IMR-90 (cell line): ENCODE measurements around the gene ZBTB24. TPM values are rescaled to one million over a fixed set of nuclear protein-coding genes. Genes with fewer than 3 reads are reported as not detected.

Experiments used
- ATAC-seq: fragments of 200-7000 bp; cut with Tn5 transposase; 2 replicates; pipeline ENCODE4 v1.9.1; 2020; ENCODE audit warnings: low read depth, mild to moderate bottlenecking, moderate library complexity
- BruUV-seq: library from RNA; stranded (reverse); fragments of 400-500 nt; replicated peaks from 2 replicates; lab custom pipeline; 2021; lab: Mats Ljungman, UMichigan
- CTCF ChIA-PET: fragments of 300-600 bp; formaldehyde crosslinking; extraction: SDS; loops from one replicate; lab custom pipeline; 2021; ENCODE audit warnings: antibody characterized with exemption; lab: Yijun Ruan, JAX
- POLR2A ChIA-PET: fragments of 300-600 bp; sonication (Branson Sonifier 250); formaldehyde crosslinking; loops from one replicate; lab custom pipeline; 2022; ENCODE audit warnings: antibody characterized with exemption; ENCODE audit not compliant: unreplicated experiment; lab: Charles Lee
- DNase-seq: peaks from one replicate; pipeline ENCODE4 v3.0.0; 2013
- H2AFZ ChIP-seq: replicated peaks from 2 replicates; pipeline ENCODE3; 2013; ENCODE audit warnings: low read length, mild to moderate bottlenecking; ENCODE audit not compliant: poor library complexity
- H2AK5ac ChIP-seq: 2 replicates; pipeline ENCODE4 v1.6.1; 2013; ENCODE audit warnings: low read depth, low read length, inconsistent platforms
- H2AK9ac ChIP-seq: replicated peaks from 2 replicates; pipeline ENCODE3; 2013; ENCODE audit warnings: mild to moderate bottlenecking, low read depth, low read length, moderate library complexity; ENCODE audit not compliant: poor library complexity
- H2BK120ac ChIP-seq: 2 replicates; pipeline ENCODE4 v1.6.1; 2013; ENCODE audit warnings: low read depth, low read length, inconsistent platforms
- H2BK15ac ChIP-seq: 3 replicates; pipeline ENCODE4 v1.6.1; 2013; ENCODE audit warnings: low read depth, low read length, inconsistent platforms
- H2BK20ac ChIP-seq: 2 replicates; pipeline ENCODE4 v1.6.1; 2013; ENCODE audit warnings: low read depth, mild to moderate bottlenecking, inconsistent platforms, low read length, moderate library complexity
- H2BK5ac ChIP-seq: 2 replicates; pipeline ENCODE4 v1.6.1; 2013; ENCODE audit warnings: mild to moderate bottlenecking, low read depth, low read length, inconsistent platforms; ENCODE audit not compliant: poor library complexity, severe bottlenecking
- H3K14ac ChIP-seq: replicated peaks from 2 replicates; pipeline ENCODE4 v1.6.1; 2013; ENCODE audit warnings: low read depth, low read length, inconsistent platforms
- H3K18ac ChIP-seq: 2 replicates; pipeline ENCODE4 v1.6.1; 2013; ENCODE audit warnings: low read depth, low read length, control low read depth
- H3K23ac ChIP-seq: 2 replicates; pipeline ENCODE4 v1.6.1; 2013; ENCODE audit warnings: low read depth, low read length, inconsistent platforms
- H3K27ac ChIP-seq: 2 replicates; pipeline ENCODE4 v1.5.1; 2013; ENCODE audit warnings: mild to moderate bottlenecking, control low read depth, low read length; ENCODE audit not compliant: insufficient read depth
- H3K27me3 ChIP-seq: 2 replicates; pipeline ENCODE4 v1.6.1; 2013; ENCODE audit warnings: low read length; ENCODE audit not compliant: control insufficient read depth, insufficient read depth
- H3K36me3 ChIP-seq: 2 replicates; pipeline ENCODE4 v1.6.1; 2013; ENCODE audit warnings: low read length, mixed read lengths; ENCODE audit not compliant: control insufficient read depth, insufficient read depth
- H3K4ac ChIP-seq: 2 replicates; pipeline ENCODE4 v1.6.1; 2013; ENCODE audit warnings: low read depth, low read length, inconsistent platforms
- H3K4me1 ChIP-seq: 2 replicates; pipeline ENCODE4 v1.6.1; 2013; ENCODE audit warnings: low read length, mixed read lengths; ENCODE audit not compliant: control insufficient read depth, insufficient read depth
- H3K4me2 ChIP-seq: 2 replicates; pipeline ENCODE4 v1.6.1; 2013; ENCODE audit warnings: low read depth, mild to moderate bottlenecking, control low read depth, low read length, moderate library complexity
- H3K4me3 ChIP-seq: 2 replicates; pipeline ENCODE4 v1.5.1; 2013; ENCODE audit warnings: low read depth, mild to moderate bottlenecking, control low read depth, low read length, moderate library complexity; ENCODE audit not compliant: insufficient read depth
- H3K56ac ChIP-seq: 2 replicates; pipeline ENCODE4 v1.6.1; 2013; ENCODE audit warnings: low read length, inconsistent platforms; ENCODE audit not compliant: insufficient read depth; ENCODE audit errors: extremely low read depth
- H3K79me1 ChIP-seq, 2 experiments: 2 replicates each; pipeline ENCODE4 v1.6.1; 2013; ENCODE audit warnings: low read length in 2 of 2, inconsistent platforms in 1 of 2, low read depth in 1 of 2
- H3K9ac ChIP-seq: 2 replicates; pipeline ENCODE4 v1.6.1; 2013; ENCODE audit warnings: low read depth, low read length, control low read depth
- H3K9me1 ChIP-seq: 2 replicates; pipeline ENCODE4 v1.6.1; 2013; ENCODE audit warnings: low read length, inconsistent platforms; ENCODE audit not compliant: insufficient read depth
- H3K9me3 ChIP-seq: 2 replicates; pipeline ENCODE4 v1.6.1; 2013; ENCODE audit warnings: low read length; ENCODE audit not compliant: control insufficient read depth, insufficient read depth
- H4K20me1 ChIP-seq: 2 replicates; pipeline ENCODE4 v1.6.1; 2013; ENCODE audit warnings: low read length, inconsistent platforms; ENCODE audit not compliant: insufficient read depth
- H4K5ac ChIP-seq: 2 replicates; pipeline ENCODE4 v1.6.1; 2013; ENCODE audit warnings: mild to moderate bottlenecking, low read depth, low read length, control low read depth
- H4K8ac ChIP-seq, 2 experiments: 2 replicates each; pipeline ENCODE4 v1.6.1; 2013; ENCODE audit warnings: low read depth in 2 of 2, low read length in 2 of 2, control low read depth in 1 of 2, inconsistent platforms in 1 of 2
- H4K91ac ChIP-seq: 2 replicates; pipeline ENCODE4 v1.6.1; 2013; ENCODE audit warnings: low read depth, low read length, inconsistent platforms; ENCODE audit not compliant: insufficient read depth
- BHLHE40 ChIP-seq: fragments of 150-350 bp; IDR thresholded peaks from 2 replicates; pipeline ENCODE4 v1.6.1; 2016; ENCODE audit warnings: mild to moderate bottlenecking, low read depth, low read length
- CEBPB ChIP-seq: IDR thresholded peaks from 2 replicates; pipeline ENCODE4 v1.6.1; 2012; ENCODE audit warnings: low read depth, low read length, improper control_type of control experiment
- CHD1 ChIP-seq: IDR thresholded peaks from 2 replicates; pipeline ENCODE4 v1.6.1; 2012; ENCODE audit warnings: low read depth, low read length, improper control_type of control experiment
- CTCF ChIP-seq: conservative IDR thresholded peaks from 2 replicates; pipeline ENCODE4 v1.5.1; 2012; ENCODE audit warnings: mild to moderate bottlenecking, low read depth, low read length, improper control_type of control experiment
- ELK1 ChIP-seq: fragments of 150-350 bp; IDR thresholded peaks from 2 replicates; pipeline ENCODE4 v1.6.1; 2016; ENCODE audit warnings: low read depth, mild to moderate bottlenecking, low read length, moderate library complexity, borderline replicate concordance
- FOS ChIP-seq: fragments of 150-350 bp; IDR thresholded peaks from 2 replicates; pipeline ENCODE4 v1.6.1; 2016; ENCODE audit warnings: low read depth, low read length
- MAFK ChIP-seq: IDR thresholded peaks from 2 replicates; pipeline ENCODE4 v1.6.1; 2012; ENCODE audit warnings: low read depth, low read length, improper control_type of control experiment
- MAZ ChIP-seq: IDR thresholded peaks from 2 replicates; pipeline ENCODE4 v1.6.1; 2012; ENCODE audit warnings: low read depth, mild to moderate bottlenecking, low read length, improper control_type of control experiment, moderate library complexity, borderline replicate concordance
- MXI1 ChIP-seq: IDR thresholded peaks from 2 replicates; pipeline ENCODE4 v1.6.1; 2012; ENCODE audit warnings: low read depth, mild to moderate bottlenecking, low read length, moderate library complexity, borderline replicate concordance
- NFE2L2 ChIP-seq: fragments of 150-350 bp; IDR thresholded peaks from 2 replicates; pipeline ENCODE4 v1.6.1; 2016; ENCODE audit warnings: low read depth, mild to moderate bottlenecking, low read length
- POLR2A ChIP-seq: IDR thresholded peaks from 2 replicates; pipeline ENCODE4 v1.6.1; 2012; ENCODE audit warnings: mild to moderate bottlenecking, low read depth, low read length
- RAD21 ChIP-seq: IDR thresholded peaks from 2 replicates; pipeline ENCODE4 v1.6.1; 2012; ENCODE audit warnings: low read length, improper control_type of control experiment
- RCOR1 ChIP-seq: IDR thresholded peaks from 2 replicates; pipeline ENCODE4 v1.6.1; 2012; ENCODE audit warnings: mild to moderate bottlenecking, low read length, improper control_type of control experiment; ENCODE audit not compliant: insufficient replicate concordance
- RFX5 ChIP-seq: IDR thresholded peaks from 2 replicates; pipeline ENCODE4 v1.8.0; 2012; ENCODE audit warnings: low read depth, mild to moderate bottlenecking, low read length, moderate library complexity
- SMC3 ChIP-seq: fragments of 150-350 bp; IDR thresholded peaks from 2 replicates; pipeline ENCODE4 v1.6.1; 2016; ENCODE audit warnings: low read depth, mild to moderate bottlenecking, antibody characterized with exemption, low read length, moderate library complexity
- WGBS, 2 experiments: methylation state at CpG; one replicate each; pipeline versions ENCODE4 v1.1.5 to v1.1.7; 2013; ENCODE audit warnings: missing lambda C conversion rate in 2 of 2; ENCODE audit not compliant: insufficient read length in 1 of 2; ENCODE audit errors: extremely low coverage in 2 of 2; 5-methylcytosine and 5-hydroxymethylcytosine counted together
- dilution Hi-C: fragments of 300-500 bp; cut with HindIII; formaldehyde crosslinking; loops from one replicate; pipeline ENCODE4 v1.14.3; 2018; ENCODE audit warnings: low sequenced_read_pairs; ENCODE audit not compliant: unreplicated experiment
- in situ Hi-C: fragments of 300-500 bp; cut with MboI; formaldehyde crosslinking; loops from 3 replicates; pipeline ENCODE4 v1.14.3; 2019; ENCODE audit warnings: low sequenced_read_pairs, inconsistent platforms, mixed read lengths
- intact Hi-C: fragments of 100-400 bp; cut with micrococcal nuclease; formaldehyde crosslinking; loops from 2 replicates; pipeline ENCODE4 v1.10.0; 2022
- polyA plus RNA-seq, 3 experiments: library from polyadenylated mRNA; depleted of rRNA; stranded (reverse); fragments of >200 nt; gene quantifications; 2 replicates each; pipeline ENCODE4 v1.2.3, GENCODE V29; 2012; ENCODE audit warnings: low replicate concordance in 1 of 3
- total RNA-seq: library from RNA; depleted of rRNA; stranded (reverse); fragments of >200 nt; gene quantifications from 2 replicates; pipeline ENCODE4 v1.2.3, GENCODE V29; 2012

ZBTB24 gene
- total and polyA plus RNA-seq, 2 of the 4 experiments (the other 2 are of a cell fraction): 2.3 to 7.9 TPM

- Histone ChIP-seq H3K14ac (no peak overlapping the region), H3K36me3 (no peaks in the 10 kb centered on the region), H3K4ac (no peak overlapping the region), H2AFZ (no peak overlapping the region), H3K27ac (no peak overlapping the region), H2AK5ac (no peak overlapping the region), H3K4me2 (no peak overlapping the region), H3K27me3 (peaks cover 4% of the 10 kb centered on the region), H3K4me3 (no peak overlapping the region), H4K91ac (no peak overlapping the region), H4K5ac (no peak overlapping the region), H4K8ac (no peak overlapping the region), H3K9me3 (no peaks in the 10 kb centered on the region), H3K56ac (no peak overlapping the region), H3K18ac (no peak overlapping the region), H2AK9ac (no peak overlapping the region), H3K79me1 (no peaks in the 10 kb centered on the region), H3K4me1 (no peaks in the 10 kb centered on the region), H2BK5ac (no peak overlapping the region), H3K9me1 (no peaks in the 10 kb centered on the region), H2BK120ac (no peak overlapping the region), H4K20me1 (no peaks in the 10 kb centered on the region), H2BK15ac (no peak overlapping the region), H3K23ac (no peak overlapping the region), H3K9ac (no peak overlapping the region), H2BK20ac (no peak overlapping the region)
- in situ Hi-C loops (no loop called here), dilution Hi-C loops (no loop called here), intact Hi-C loops (no loop called here)
- WGBS, 2 experiments: no CpG with 5 or more reads among the region's 2 CpGs
- TF ChIP-seq FOS (no peak), RAD21 (no peak), RCOR1 (no peak), CEBPB (no peak), CHD1 (no peak), NFE2L2 (no peak), ELK1 (no peak), BHLHE40 (no peak), RFX5 (no peak), CTCF (no peak), POLR2A (no peak), MXI1 (no peak), MAZ (no peak), MAFK (no peak), SMC3 (no peak)
- no TSS peak for BruUV-seq
- DNase-seq (no peak), ATAC-seq (no peak)
- CTCF ChIA-PET: interaction anchor here (0.6 kb wide), 2 partner anchors 684 to 851 kb away, joined by 3 to 5 read pairs; no protein-coding TSS in a partner anchor
- POLR2A ChIA-PET: no interaction called here
Observed at GRCh38 chr6:109490713-109491112, 7.7 kb upstream of the ZBTB24 start.
